K562 (cell line): ENCODE measurements around the gene MYOM1. TPM values are rescaled to one million over a fixed set of nuclear protein-coding genes. Genes with fewer than 3 reads are reported as not detected.

Experiments
- NFIX ChIP-seq: fragments of 250-450 bp; sonication (Bioruptor Pico); IDR thresholded peaks from 2 replicates; pipeline ENCODE4 v1.4.0; 2020; ENCODE audit warnings: low read depth, mild to moderate bottlenecking, moderate library complexity
- NR2C2 ChIP-seq, 2 experiments: fragments of 200-800 bp in 1 of 2; sonication (Bioruptor generic) in 1 of 2; sonication (generic) in 1 of 2; formaldehyde crosslinking in 1 of 2; IDR thresholded peaks; 2 replicates each; pipeline versions ENCODE4 v1.6.1 to v1.8.0; 2016 to 2022; ENCODE audit warnings: mild to moderate bottlenecking in 1 of 2, missing compliant biosample characterization in 1 of 2, missing genetic modification characterization in 1 of 2, missing genetic modification reagents in 1 of 2
- NRF1 ChIP-seq, 2 experiments: fragments of 450-650 bp; IDR thresholded peaks in 1 of 2; conservative IDR thresholded peaks in 1 of 2; 2 replicates each; pipeline ENCODE4 v1.6.1; 2014; ENCODE audit warnings: mild to moderate bottlenecking in 2 of 2
- polyA plus RNA-seq, 8 experiments: library from polyadenylated mRNA; depleted of rRNA in 4 of 8; stranded (reverse) in 5 of 8; unstranded in 3 of 8; fragments of >200 nt; fragmentation: Nextera tagmentation in 2 of 8; fragmentation: Illumina TruSeq in 1 of 8; extraction: Ambion mirVana in 2 of 8; extraction: Trizol in 1 of 8; gene quantifications; 2 replicates each; pipeline versions ENCODE4 v1.2.1 to v1.2.3, GENCODE V29; 2011 to 2014; ENCODE audit warnings: inconsistent platforms in 1 of 8, missing spikeins in 1 of 8
- total RNA-seq, 7 experiments: library from RNA; depleted of rRNA in 6 of 7; stranded (reverse); fragments of >200 nt in 6 of 7; fragmentation: Illumina TruSeq in 2 of 7; extraction: Trizol in 2 of 7; gene quantifications; 2 replicates each; pipeline versions ENCODE4 v1.2.1 to v1.2.3, GENCODE V29; 2011 to 2021; ENCODE audit warnings: low replicate concordance in 1 of 7
- TF ChIP-seq, protein P1 (sequence below), 2 experiments: fragments of 200-800 bp in 1 of 2; sonication (Bioruptor generic) in 1 of 2; sonication (generic) in 1 of 2; formaldehyde crosslinking in 1 of 2; IDR thresholded peaks in 1 of 2; conservative IDR thresholded peaks in 1 of 2; 2 replicates each; pipeline versions ENCODE4 v1.5.0 to v1.6.1; 2016 to 2020; ENCODE audit warnings: missing compliant biosample characterization in 1 of 2, missing genetic modification characterization in 1 of 2, missing genetic modification reagents in 1 of 2
- TF ChIP-seq, protein P2 (sequence below): sonication (generic); IDR thresholded peaks from 2 replicates; pipeline ENCODE4 v1.6.1; 2016

MYOM1 gene
- total and polyA plus RNA-seq, 9 of the 15 experiments (the other 6 are each of a cell fraction or from before 2014, with no cell fraction given), result 0.01 to 0.62 (median 0.25) TPM

DNA sequence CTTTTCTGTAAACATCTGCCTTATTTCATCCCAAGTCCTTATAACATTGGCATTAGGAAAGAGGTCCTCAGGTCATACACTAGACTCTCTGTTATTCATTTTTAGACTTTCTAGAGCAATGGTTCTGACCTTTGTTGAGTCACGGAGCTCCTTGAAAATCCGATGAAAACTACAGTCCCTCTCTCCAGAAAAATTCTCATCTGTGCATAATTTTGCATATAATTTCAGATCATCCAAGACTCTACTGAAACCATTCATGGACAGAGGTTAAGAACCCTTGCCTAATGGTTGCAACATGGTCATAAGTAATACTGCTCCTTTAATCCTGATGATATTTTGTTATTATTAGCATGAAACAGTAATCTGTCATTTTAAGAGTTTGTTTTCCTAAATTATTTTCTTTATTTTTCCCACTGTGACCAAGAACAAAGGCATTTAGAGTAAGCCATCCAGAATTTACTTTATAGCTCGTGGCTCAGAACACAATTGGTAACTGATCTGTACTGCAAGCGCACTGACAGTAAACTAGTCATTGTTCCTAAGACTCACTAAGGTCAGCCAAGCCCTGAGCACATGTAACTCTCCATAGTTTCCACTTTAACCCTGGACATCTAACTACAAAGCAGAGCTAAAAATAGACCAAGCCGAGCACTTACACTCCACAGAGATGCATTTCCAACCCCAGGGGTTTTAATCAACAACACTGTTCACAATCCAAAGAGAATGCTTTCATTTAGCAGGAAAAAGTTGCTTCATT lies 8.4 kb downstream of the MYOM1 start (continued):
- TF ChIP-seq NFIX (CRISPR knock-in tag) (no peak), NR2C2 (CRISPR knock-in tag; IDR thresholded peaks at IDR 0.05) (no peak), NR2C2 (tag; IDR thresholded peaks at IDR 0.05) (peak; percentile 51), NRF1 (conservative IDR thresholded peaks at IDR 0.05 in 1 of 2, IDR thresholded peaks at IDR 0.05 in 1 of 2) (no peak)
- TF ChIP-seq, protein P1, sequence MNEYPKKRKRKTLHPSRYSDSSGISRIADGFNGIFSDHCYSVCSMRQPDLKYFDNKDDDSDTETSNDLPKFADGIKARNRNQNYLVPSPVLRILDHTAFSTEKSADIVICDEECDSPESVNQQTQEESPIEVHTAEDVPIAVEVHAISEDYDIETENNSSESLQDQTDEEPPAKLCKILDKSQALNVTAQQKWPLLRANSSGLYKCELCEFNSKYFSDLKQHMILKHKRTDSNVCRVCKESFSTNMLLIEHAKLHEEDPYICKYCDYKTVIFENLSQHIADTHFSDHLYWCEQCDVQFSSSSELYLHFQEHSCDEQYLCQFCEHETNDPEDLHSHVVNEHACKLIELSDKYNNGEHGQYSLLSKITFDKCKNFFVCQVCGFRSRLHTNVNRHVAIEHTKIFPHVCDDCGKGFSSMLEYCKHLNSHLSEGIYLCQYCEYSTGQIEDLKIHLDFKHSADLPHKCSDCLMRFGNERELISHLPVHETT (CRISPR knock-in tag; conservative IDR thresholded peaks at IDR 0.05 in 1 of 2, IDR thresholded peaks at IDR 0.05 in 1 of 2), result 0 out of 4 replicates have a peak, but pooled peaks of 1 of the 2 experiments have one; percentile 35
- TF ChIP-seq, protein P2, sequence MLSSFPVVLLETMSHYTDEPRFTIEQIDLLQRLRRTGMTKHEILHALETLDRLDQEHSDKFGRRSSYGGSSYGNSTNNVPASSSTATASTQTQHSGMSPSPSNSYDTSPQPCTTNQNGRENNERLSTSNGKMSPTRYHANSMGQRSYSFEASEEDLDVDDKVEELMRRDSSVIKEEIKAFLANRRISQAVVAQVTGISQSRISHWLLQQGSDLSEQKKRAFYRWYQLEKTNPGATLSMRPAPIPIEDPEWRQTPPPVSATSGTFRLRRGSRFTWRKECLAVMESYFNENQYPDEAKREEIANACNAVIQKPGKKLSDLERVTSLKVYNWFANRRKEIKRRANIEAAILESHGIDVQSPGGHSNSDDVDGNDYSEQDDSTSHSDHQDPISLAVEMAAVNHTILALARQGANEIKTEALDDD, result peak; percentile 89
- TF ChIP-seq, all 486 proteins: peak for 8
